WTC11 (cell line): ENCODE results near the gene CEBPB. TPM values are rescaled to one million over a fixed set of nuclear protein-coding genes. Genes with fewer than 3 reads are reported as not detected.

ENCODE experiments used
- ATAC-seq: fragments of 200-7000 bp; cut with Tn5 transposase; 2 replicates; pipeline ENCODE4 v1.10.0; 2021; ENCODE audit warnings: mild to moderate bottlenecking, moderate library complexity
- CTCF ChIA-PET: fragments of 300-600 bp; sonication (Branson Sonifier 250); formaldehyde crosslinking; loops from one replicate; lab custom pipeline; 2021; ENCODE audit warnings: antibody characterized with exemption; lab: Charles Lee
- POLR2A ChIA-PET: fragments of 350-600 bp; sonication (Branson Sonifier 250); formaldehyde crosslinking; loops from one replicate; lab custom pipeline; 2021; ENCODE audit warnings: antibody characterized with exemption; lab: Charles Lee
- DNase-seq: peaks from one replicate; pipeline ENCODE4 v3.0.0; 2021; ENCODE audit warnings: low spot score
- H3K27ac Mint-ChIP-seq: 2 replicates; pipeline ENCODE4 v1.8.0; 2021; ENCODE audit warnings: mixed read lengths
- H3K27me3 Mint-ChIP-seq: 2 replicates; pipeline ENCODE4 v1.8.0; 2021; ENCODE audit warnings: low read depth, mild to moderate bottlenecking, moderate library complexity, mixed read lengths
- H3K36me3 Mint-ChIP-seq: 2 replicates; pipeline ENCODE4 v1.8.0; 2021; ENCODE audit warnings: mixed read lengths
- H3K4me1 Mint-ChIP-seq: 2 replicates; pipeline ENCODE4 v1.8.0; 2022; ENCODE audit warnings: mixed read lengths
- H3K4me3 Mint-ChIP-seq: 2 replicates; pipeline ENCODE4 v1.8.0; 2021; ENCODE audit warnings: mild to moderate bottlenecking, moderate library complexity, mixed read lengths
- H3K9me3 Mint-ChIP-seq: 2 replicates; pipeline ENCODE4 v1.8.0; 2021; ENCODE audit warnings: mixed read lengths
- CBFB ChIP-seq: sonication (generic); formaldehyde crosslinking; IDR thresholded peaks from 2 replicates; pipeline ENCODE4 v1.8.1; 2022; ENCODE audit warnings: mild to moderate bottlenecking, low read depth, missing genetic modification reagents
- CREB1 ChIP-seq: sonication (generic); formaldehyde crosslinking; IDR thresholded peaks from 2 replicates; pipeline ENCODE4 v1.8.0; 2023; ENCODE audit warnings: mild to moderate bottlenecking, missing genetic modification reagents
- GABPB1 ChIP-seq: sonication (generic); formaldehyde crosslinking; IDR thresholded peaks from 2 replicates; pipeline ENCODE4 v1.8.1; 2023; ENCODE audit warnings: mild to moderate bottlenecking, missing genetic modification reagents
- GRHL2 ChIP-seq: fragments of 250-450 bp; sonication (Bioruptor Pico); IDR thresholded peaks from 2 replicates; pipeline ENCODE4 v1.8.0; 2022; ENCODE audit warnings: mild to moderate bottlenecking, moderate library complexity; ENCODE audit not compliant: insufficient replicate concordance, severe bottlenecking
- IRF2 ChIP-seq: sonication (generic); formaldehyde crosslinking; IDR thresholded peaks from 2 replicates; pipeline ENCODE4 v1.8.0; 2022; ENCODE audit warnings: low read depth, missing genetic modification reagents, borderline replicate concordance
- JUN ChIP-seq: sonication (generic); formaldehyde crosslinking; IDR thresholded peaks from 2 replicates; pipeline ENCODE4 v1.8.0; 2023; ENCODE audit warnings: mild to moderate bottlenecking, missing genetic modification reagents
- KAT7 ChIP-seq: sonication (generic); formaldehyde crosslinking; IDR thresholded peaks from 2 replicates; pipeline ENCODE4 v1.8.1; 2023; ENCODE audit warnings: missing genetic modification reagents, mild to moderate bottlenecking, borderline replicate concordance
- SMAD3 ChIP-seq: sonication (generic); formaldehyde crosslinking; IDR thresholded peaks from 2 replicates; pipeline ENCODE4 v1.8.0; 2022; ENCODE audit warnings: missing genetic modification reagents, mild to moderate bottlenecking, borderline replicate concordance
- SOX15 ChIP-seq: fragments of 250-450 bp; sonication (Bioruptor Pico); IDR thresholded peaks from 2 replicates; pipeline ENCODE4 v1.9.0; 2021; ENCODE audit warnings: mild to moderate bottlenecking
- TEAD4 ChIP-seq: sonication (generic); formaldehyde crosslinking; IDR thresholded peaks from 2 replicates; pipeline ENCODE4 v1.8.0; 2022; ENCODE audit warnings: mild to moderate bottlenecking, missing genetic modification reagents
- TP53 ChIP-seq: sonication (generic); formaldehyde crosslinking; IDR thresholded peaks from 2 replicates; pipeline ENCODE4 v1.8.1; 2023; ENCODE audit warnings: mild to moderate bottlenecking, missing genetic modification reagents
- ZNF138 ChIP-seq: sonication (generic); formaldehyde crosslinking; conservative IDR thresholded peaks from 2 replicates; pipeline ENCODE4 v1.8.1; 2022; ENCODE audit warnings: mild to moderate bottlenecking, moderate library complexity, missing genetic modification reagents
- ZNF281 ChIP-seq: sonication (generic); formaldehyde crosslinking; IDR thresholded peaks from 2 replicates; pipeline ENCODE4 v1.8.0; 2023; ENCODE audit warnings: mild to moderate bottlenecking, missing genetic modification reagents
- ZNF416 ChIP-seq: fragments of 250-450 bp; sonication (Bioruptor Pico); IDR thresholded peaks from 2 replicates; pipeline ENCODE4 v1.9.0; 2021; ENCODE audit warnings: mild to moderate bottlenecking, inconsistent platforms
- ZNF423 ChIP-seq: fragments of 250-450 bp; sonication (Bioruptor Pico); IDR thresholded peaks from 2 replicates; pipeline ENCODE4 v2.1.2; 2022; ENCODE audit warnings: mild to moderate bottlenecking, moderate library complexity
- ZNF532 ChIP-seq: fragments of 250-450 bp; sonication (Bioruptor Pico); IDR thresholded peaks from 2 replicates; pipeline ENCODE4 v1.9.0; 2021; ENCODE audit warnings: mild to moderate bottlenecking, borderline replicate concordance
- total RNA-seq: library from RNA; stranded (reverse); gene quantifications from 3 replicates; pipeline ENCODE4 v1.2.3, GENCODE V29; 2021
- TF ChIP-seq, protein P1 (sequence below): sonication (generic); formaldehyde crosslinking; conservative IDR thresholded peaks from 2 replicates; pipeline ENCODE4 v1.8.1; 2023; ENCODE audit warnings: mild to moderate bottlenecking, low read depth, missing genetic modification reagents, moderate library complexity
- TF ChIP-seq, protein P2 (sequence below): sonication (generic); formaldehyde crosslinking; IDR thresholded peaks from 2 replicates; pipeline ENCODE4 v1.8.0; 2023; ENCODE audit warnings: missing genetic modification reagents, mild to moderate bottlenecking, borderline replicate concordance
- TF ChIP-seq, protein P3 (sequence below): sonication (generic); formaldehyde crosslinking; IDR thresholded peaks from 2 replicates; pipeline ENCODE4 v1.8.1; 2023; ENCODE audit warnings: mild to moderate bottlenecking, missing genetic modification reagents, moderate library complexity

CEBPB gene
- total RNA-seq, 1 experiment from 2014 or later, result 29.1 TPM

- no peak overlapping the region for H3K27ac Mint-ChIP-seq
- no peaks in the 10 kb centered on the region for H3K36me3 Mint-ChIP-seq
- peaks cover 2% of the 10 kb centered on the region; the same call in 1 of the 2 replicates for H3K27me3 Mint-ChIP-seq
- DNase-seq (no peak), ATAC-seq (no peak)
- peaks cover 5% of the 10 kb centered on the region; the same call in 1 of the 2 replicates for H3K9me3 Mint-ChIP-seq
- ChIA-PET CTCF (interaction anchor here (1.1 kb wide), 1 partner anchor 66 kb away, joined by 3 read pairs; no protein-coding TSS in a partner anchor), POLR2A (no interaction called here)
- H3K4me1 Mint-ChIP-seq, result peaks cover 11% of the 10 kb centered on the region
- no peak overlapping the region for H3K4me3 Mint-ChIP-seq
- TF ChIP-seq, protein P1, sequence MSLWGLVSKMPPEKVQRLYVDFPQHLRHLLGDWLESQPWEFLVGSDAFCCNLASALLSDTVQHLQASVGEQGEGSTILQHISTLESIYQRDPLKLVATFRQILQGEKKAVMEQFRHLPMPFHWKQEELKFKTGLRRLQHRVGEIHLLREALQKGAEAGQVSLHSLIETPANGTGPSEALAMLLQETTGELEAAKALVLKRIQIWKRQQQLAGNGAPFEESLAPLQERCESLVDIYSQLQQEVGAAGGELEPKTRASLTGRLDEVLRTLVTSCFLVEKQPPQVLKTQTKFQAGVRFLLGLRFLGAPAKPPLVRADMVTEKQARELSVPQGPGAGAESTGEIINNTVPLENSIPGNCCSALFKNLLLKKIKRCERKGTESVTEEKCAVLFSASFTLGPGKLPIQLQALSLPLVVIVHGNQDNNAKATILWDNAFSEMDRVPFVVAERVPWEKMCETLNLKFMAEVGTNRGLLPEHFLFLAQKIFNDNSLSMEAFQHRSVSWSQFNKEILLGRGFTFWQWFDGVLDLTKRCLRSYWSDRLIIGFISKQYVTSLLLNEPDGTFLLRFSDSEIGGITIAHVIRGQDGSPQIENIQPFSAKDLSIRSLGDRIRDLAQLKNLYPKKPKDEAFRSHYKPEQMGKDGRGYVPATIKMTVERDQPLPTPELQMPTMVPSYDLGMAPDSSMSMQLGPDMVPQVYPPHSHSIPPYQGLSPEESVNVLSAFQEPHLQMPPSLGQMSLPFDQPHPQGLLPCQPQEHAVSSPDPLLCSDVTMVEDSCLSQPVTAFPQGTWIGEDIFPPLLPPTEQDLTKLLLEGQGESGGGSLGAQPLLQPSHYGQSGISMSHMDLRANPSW (CRISPR knock-in tag), result no peak
- TF ChIP-seq ZNF281 (no peak), ZNF532 (CRISPR knock-in tag) (no peak), ZNF416 (CRISPR knock-in tag) (no peak), CREB1 (no peak), IRF2 (CRISPR knock-in tag) (no peak)
- TF ChIP-seq, protein P2, sequence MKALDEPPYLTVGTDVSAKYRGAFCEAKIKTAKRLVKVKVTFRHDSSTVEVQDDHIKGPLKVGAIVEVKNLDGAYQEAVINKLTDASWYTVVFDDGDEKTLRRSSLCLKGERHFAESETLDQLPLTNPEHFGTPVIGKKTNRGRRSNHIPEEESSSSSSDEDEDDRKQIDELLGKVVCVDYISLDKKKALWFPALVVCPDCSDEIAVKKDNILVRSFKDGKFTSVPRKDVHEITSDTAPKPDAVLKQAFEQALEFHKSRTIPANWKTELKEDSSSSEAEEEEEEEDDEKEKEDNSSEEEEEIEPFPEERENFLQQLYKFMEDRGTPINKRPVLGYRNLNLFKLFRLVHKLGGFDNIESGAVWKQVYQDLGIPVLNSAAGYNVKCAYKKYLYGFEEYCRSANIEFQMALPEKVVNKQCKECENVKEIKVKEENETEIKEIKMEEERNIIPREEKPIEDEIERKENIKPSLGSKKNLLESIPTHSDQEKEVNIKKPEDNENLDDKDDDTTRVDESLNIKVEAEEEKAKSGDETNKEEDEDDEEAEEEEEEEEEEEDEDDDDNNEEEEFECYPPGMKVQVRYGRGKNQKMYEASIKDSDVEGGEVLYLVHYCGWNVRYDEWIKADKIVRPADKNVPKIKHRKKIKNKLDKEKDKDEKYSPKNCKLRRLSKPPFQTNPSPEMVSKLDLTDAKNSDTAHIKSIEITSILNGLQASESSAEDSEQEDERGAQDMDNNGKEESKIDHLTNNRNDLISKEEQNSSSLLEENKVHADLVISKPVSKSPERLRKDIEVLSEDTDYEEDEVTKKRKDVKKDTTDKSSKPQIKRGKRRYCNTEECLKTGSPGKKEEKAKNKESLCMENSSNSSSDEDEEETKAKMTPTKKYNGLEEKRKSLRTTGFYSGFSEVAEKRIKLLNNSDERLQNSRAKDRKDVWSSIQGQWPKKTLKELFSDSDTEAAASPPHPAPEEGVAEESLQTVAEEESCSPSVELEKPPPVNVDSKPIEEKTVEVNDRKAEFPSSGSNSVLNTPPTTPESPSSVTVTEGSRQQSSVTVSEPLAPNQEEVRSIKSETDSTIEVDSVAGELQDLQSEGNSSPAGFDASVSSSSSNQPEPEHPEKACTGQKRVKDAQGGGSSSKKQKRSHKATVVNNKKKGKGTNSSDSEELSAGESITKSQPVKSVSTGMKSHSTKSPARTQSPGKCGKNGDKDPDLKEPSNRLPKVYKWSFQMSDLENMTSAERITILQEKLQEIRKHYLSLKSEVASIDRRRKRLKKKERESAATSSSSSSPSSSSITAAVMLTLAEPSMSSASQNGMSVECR, result no peak
- TF ChIP-seq, all 79 proteins: peak for 0
Observed at GRCh38 chr20:50215101-50215690, 24.6 kb downstream of the CEBPB start.

- POLR2A ChIA-PET, result interaction anchor here (0.6 kb wide), 1 partner anchor 11 kb away, joined by 8 read pairs; no protein-coding TSS in a partner anchor
- peaks cover 2% of the 10 kb centered on the region; the same call in 1 of the 2 replicates for H3K27me3 Mint-ChIP-seq
- H3K9me3 Mint-ChIP-seq, result peaks cover 5% of the 10 kb centered on the region; the same call in 1 of the 2 replicates
- H3K4me3 Mint-ChIP-seq, result no peak overlapping the region
- DNase-seq, result no peak
- H3K27ac Mint-ChIP-seq, result no peak overlapping the region
- H3K4me1 Mint-ChIP-seq, result peaks cover 11% of the 10 kb centered on the region
- CTCF ChIA-PET, result interaction anchor here (1.1 kb wide), 2 partner anchors 66 to 248 kb away, joined by 3 read pairs; no protein-coding TSS in a partner anchor
- ATAC-seq, result no peak
- no peaks in the 10 kb centered on the region for H3K36me3 Mint-ChIP-seq
- TF ChIP-seq ZNF138 (CRISPR knock-in tag) (no peak), TEAD4 (CRISPR knock-in tag) (no peak), GRHL2 (CRISPR knock-in tag) (no peak), GABPB1 (CRISPR knock-in tag) (no peak), ZNF423 (CRISPR knock-in tag) (no peak), JUN (no peak), KAT7 (CRISPR knock-in tag) (no peak), TP53 (CRISPR knock-in tag) (no peak), SOX15 (CRISPR knock-in tag) (no peak), CBFB (CRISPR knock-in tag) (no peak), SMAD3 (CRISPR knock-in tag) (no peak)
- TF ChIP-seq, protein P3, sequence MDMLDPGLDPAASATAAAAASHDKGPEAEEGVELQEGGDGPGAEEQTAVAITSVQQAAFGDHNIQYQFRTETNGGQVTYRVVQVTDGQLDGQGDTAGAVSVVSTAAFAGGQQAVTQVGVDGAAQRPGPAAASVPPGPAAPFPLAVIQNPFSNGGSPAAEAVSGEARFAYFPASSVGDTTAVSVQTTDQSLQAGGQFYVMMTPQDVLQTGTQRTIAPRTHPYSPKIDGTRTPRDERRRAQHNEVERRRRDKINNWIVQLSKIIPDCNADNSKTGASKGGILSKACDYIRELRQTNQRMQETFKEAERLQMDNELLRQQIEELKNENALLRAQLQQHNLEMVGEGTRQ, result no peak
Observed at GRCh38 chr20:50215926-50216325, 25.3 kb downstream of the CEBPB start.
